ENCODE measurements around the gene RADX. TPM values are rescaled to one million over a fixed set of nuclear protein-coding genes. Genes with fewer than 3 reads are reported as not detected.

Gene RADX
- total and polyA plus RNA-seq, 3 donors from 2014 or later: 6.2 to 9.4 (median 7.4) TPM

DNA sequence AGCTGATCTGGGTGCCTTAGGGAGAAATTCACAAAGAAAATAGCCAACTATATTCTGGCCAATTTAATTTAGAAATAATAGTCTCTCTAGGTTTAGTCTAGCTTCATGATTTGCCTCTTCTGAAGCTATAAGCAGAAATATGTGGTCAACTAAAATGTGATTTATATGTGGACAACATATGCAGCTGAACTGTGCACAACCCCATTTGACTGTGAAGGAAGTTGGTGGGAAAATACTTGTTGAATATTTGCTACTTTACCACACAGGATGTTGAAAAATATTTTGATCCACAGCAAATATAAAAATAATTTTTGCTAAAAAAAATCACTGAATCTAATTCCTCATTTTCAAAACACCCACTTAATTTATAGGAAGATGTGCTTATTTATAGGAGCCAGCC, 99.0 kb downstream of the RADX start:
- no peaks in the 10 kb centered on the region for H3K36me3 ChIP-seq (ENCODE audit: low read depth, missing control alignments)
- intact Hi-C loops (cut with DNase I; ENCODE audit: low total_unique reads): no loop called here
- H3K4me3 ChIP-seq: no peak overlapping the region
- DNase-seq: no peak
- no peak for TF ChIP-seq POLR2A (IDR thresholded peaks at IDR 0.05)
- TF ChIP-seq, protein P1, sequence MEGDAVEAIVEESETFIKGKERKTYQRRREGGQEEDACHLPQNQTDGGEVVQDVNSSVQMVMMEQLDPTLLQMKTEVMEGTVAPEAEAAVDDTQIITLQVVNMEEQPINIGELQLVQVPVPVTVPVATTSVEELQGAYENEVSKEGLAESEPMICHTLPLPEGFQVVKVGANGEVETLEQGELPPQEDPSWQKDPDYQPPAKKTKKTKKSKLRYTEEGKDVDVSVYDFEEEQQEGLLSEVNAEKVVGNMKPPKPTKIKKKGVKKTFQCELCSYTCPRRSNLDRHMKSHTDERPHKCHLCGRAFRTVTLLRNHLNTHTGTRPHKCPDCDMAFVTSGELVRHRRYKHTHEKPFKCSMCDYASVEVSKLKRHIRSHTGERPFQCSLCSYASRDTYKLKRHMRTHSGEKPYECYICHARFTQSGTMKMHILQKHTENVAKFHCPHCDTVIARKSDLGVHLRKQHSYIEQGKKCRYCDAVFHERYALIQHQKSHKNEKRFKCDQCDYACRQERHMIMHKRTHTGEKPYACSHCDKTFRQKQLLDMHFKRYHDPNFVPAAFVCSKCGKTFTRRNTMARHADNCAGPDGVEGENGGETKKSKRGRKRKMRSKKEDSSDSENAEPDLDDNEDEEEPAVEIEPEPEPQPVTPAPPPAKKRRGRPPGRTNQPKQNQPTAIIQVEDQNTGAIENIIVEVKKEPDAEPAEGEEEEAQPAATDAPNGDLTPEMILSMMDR (IDR thresholded peaks at IDR 0.05): no peak
- H3K27ac ChIP-seq: no peak overlapping the region
- H3K4me1 ChIP-seq: no peaks in the 10 kb centered on the region
- no peaks in the 10 kb centered on the region for H3K27me3 ChIP-seq
- H3K9me3 ChIP-seq: no peaks in the 10 kb centered on the region

DNA sequence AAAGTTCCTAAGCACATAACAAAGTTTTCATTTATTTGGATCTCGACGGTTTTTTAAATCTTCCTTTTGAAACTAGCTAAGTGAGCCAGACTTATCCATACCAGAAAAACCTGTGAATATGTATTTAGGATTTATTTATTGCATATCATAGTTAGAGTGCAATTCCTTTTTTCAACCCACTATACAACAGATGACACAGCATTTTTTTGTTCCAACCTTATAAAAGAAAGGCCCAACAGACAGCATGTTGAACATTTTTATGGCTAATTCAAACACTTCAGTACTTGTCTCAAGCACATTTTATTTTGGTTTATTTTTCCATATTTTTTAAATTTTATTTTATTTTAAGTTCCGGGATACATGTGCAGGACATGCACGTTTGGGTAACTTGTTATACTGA, 99.6 kb downstream of the RADX start:
- no peak for DNase-seq
- no peak for TF ChIP-seq POLR2A (IDR thresholded peaks at IDR 0.05)
- TF ChIP-seq, protein P1 (IDR thresholded peaks at IDR 0.05): no peak
- Histone ChIP-seq H3K27me3 (no peaks in the 10 kb centered on the region), H3K36me3 (ENCODE audit: low read depth, missing control alignments) (no peaks in the 10 kb centered on the region), H3K27ac (no peak overlapping the region), H3K4me3 (no peak overlapping the region), H3K4me1 (no peaks in the 10 kb centered on the region), H3K9me3 (no peaks in the 10 kb centered on the region)
- intact Hi-C loops (cut with DNase I; ENCODE audit: low total_unique reads): no loop called here
- 78 to 85% methylated on average over 4 of the region's 4 CpGs for WGBS, 2 donors

DNA sequence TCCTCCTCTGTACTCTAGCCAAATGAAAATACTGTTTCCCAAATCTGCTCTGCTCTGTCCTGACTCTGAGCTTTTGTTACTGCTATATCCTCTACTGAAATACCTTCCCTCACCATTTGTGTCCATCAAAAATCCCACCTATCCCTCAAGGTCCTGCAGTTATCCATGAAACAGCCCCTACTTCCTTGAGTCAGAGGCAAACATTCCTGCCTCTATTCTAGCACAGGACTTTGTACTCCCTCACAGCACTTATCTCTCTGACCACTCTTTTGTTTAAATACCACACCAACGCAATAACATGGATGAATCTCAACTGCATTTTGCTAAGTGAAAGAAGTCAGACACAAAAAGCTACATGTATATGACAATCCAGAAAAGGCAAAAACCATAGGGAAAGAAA, 104.2 kb downstream of the RADX start:
- Histone ChIP-seq H3K9me3 (no peaks in the 10 kb centered on the region), H3K4me3 (no peak overlapping the region), H3K4me1 (no peaks in the 10 kb centered on the region), H3K36me3 (ENCODE audit: low read depth, missing control alignments) (no peaks in the 10 kb centered on the region), H3K27ac (no peak overlapping the region), H3K27me3 (no peaks in the 10 kb centered on the region)
- 47 to 50% methylated on average over 1 of the region's 1 CpG for WGBS, 2 donors
- intact Hi-C loops (cut with DNase I; ENCODE audit: low total_unique reads): no loop called here
- DNase-seq: no peak
- no peak for TF ChIP-seq POLR2A (IDR thresholded peaks at IDR 0.05)
- TF ChIP-seq, protein P1 (IDR thresholded peaks at IDR 0.05): no peak

DNA sequence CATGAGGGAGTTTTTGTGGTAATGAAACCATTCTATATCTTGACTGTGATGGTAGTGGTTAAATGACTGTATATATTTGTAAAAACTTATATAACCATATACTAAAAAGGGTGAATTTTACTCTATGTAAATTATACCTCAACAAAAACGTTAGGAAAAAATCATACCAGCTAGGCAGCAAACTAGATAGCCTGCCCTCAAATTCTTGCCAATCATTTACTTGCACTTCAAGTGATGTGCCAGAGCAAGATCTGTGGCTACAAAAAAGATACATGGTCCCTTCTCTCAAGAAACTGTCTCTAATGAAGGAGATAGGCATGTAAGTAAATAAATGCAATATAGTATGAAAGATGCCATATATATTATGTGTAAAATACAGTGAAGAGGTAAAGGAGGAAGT, 104.7 kb downstream of the RADX start:
- no peaks in the 10 kb centered on the region for H3K36me3 ChIP-seq (ENCODE audit: low read depth, missing control alignments)
- H3K27ac ChIP-seq: no peak overlapping the region
- no peak for DNase-seq
- H3K27me3 ChIP-seq: no peaks in the 10 kb centered on the region
- no peak overlapping the region for H3K4me3 ChIP-seq
- TF ChIP-seq, protein P1 (IDR thresholded peaks at IDR 0.05): no peak
- TF ChIP-seq POLR2A (IDR thresholded peaks at IDR 0.05): no peak
- 46 to 50% methylated on average over 1 of the region's 1 CpG for WGBS, 2 donors
- H3K4me1 ChIP-seq: no peaks in the 10 kb centered on the region
- intact Hi-C loops (cut with DNase I; ENCODE audit: low total_unique reads): no loop called here
- no peaks in the 10 kb centered on the region for H3K9me3 ChIP-seq

DNA sequence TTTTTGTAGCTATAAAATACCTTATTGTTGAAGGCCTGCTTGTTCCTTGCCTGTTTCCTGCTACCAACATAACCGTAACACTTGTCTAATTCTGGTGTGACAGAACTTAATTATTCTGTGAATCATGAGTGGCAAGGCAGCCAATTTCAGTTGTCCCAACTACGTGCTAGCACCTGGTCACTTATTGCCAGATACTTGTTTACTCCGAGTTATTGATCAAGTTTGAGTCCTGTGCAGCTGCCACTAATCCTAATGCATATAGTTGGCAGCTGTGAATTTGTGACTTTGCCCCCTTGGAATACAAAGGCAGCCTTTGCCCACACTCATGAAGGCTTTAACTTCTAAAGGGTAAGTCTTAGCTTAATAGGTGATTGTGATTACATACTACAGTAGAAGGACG, 106.9 kb downstream of the RADX start:
- H3K27ac ChIP-seq: no peak overlapping the region
- TF ChIP-seq, protein P1 (IDR thresholded peaks at IDR 0.05): no peak
- no peak for TF ChIP-seq POLR2A (IDR thresholded peaks at IDR 0.05)

More for the DNA sequence above, 106.9 kb downstream of the RADX start:
- intact Hi-C loops (cut with DNase I; ENCODE audit: low total_unique reads): no loop called here
- Histone ChIP-seq H3K9me3 (no peaks in the 10 kb centered on the region), H3K4me3 (no peak overlapping the region), H3K36me3 (ENCODE audit: low read depth, missing control alignments) (no peaks in the 10 kb centered on the region), H3K4me1 (no peaks in the 10 kb centered on the region), H3K27me3 (no peaks in the 10 kb centered on the region)
- 82 to 86% methylated on average over 4 of the region's 4 CpGs for WGBS, 2 donors
- DNase-seq: no peak
